Thyroid gland (tissue), 4 donors: ENCODE results near the gene DNMT3A. TPM values are rescaled to one million over a fixed set of nuclear protein-coding genes. Genes with fewer than 3 reads are reported as not detected.

Source experiments
- DNase-seq, 2 donors: peaks; one replicate each; pipeline ENCODE4 v3.0.0-alpha.2; 2019
- H3K27ac ChIP-seq, 3 donors: fragments of 200-600 bp; sonication (generic); 1 replicate in 2 of 3; 2 replicates in 1 of 3; pipeline ENCODE4 v1.5.1; 2016 to 2019; ENCODE audit warnings: mild to moderate bottlenecking in 1 of 3, moderate library complexity in 1 of 3
- H3K27me3 ChIP-seq: fragments of 200-600 bp; sonication (generic); one replicate; pipeline ENCODE4 v1.5.1; 2019
- H3K36me3 ChIP-seq, 2 donors: fragments of 200-600 bp; sonication (generic); one replicate each; pipeline ENCODE4 v1.5.1; 2016 to 2019
- H3K4me1 ChIP-seq, 2 donors: fragments of 200-600 bp; sonication (generic); one replicate each; pipeline ENCODE4 v1.5.1; 2017 to 2019
- H3K4me3 ChIP-seq, 3 donors: fragments of 200-600 bp; sonication (generic); replicated peaks in 1 of 3; 1 replicate in 2 of 3; 2 replicates in 1 of 3; pipeline ENCODE4 v1.5.1; 2016; ENCODE audit warnings: mild to moderate bottlenecking in 1 of 3
- H3K9me3 ChIP-seq: fragments of 200-600 bp; sonication (generic); one replicate; pipeline ENCODE4 v1.5.1; 2017
- POLR2A ChIP-seq, 2 donors: fragments of 450-650 bp; IDR thresholded peaks; one replicate each; pipeline ENCODE4 v1.6.1; 2017; ENCODE audit warnings: antibody characterized with exemption in 2 of 2, mild to moderate bottlenecking in 2 of 2, moderate library complexity in 1 of 2
- WGBS, 2 donors: methylation state at CpG; one replicate each; pipeline ENCODE4 v1.1.5; 2017; 5-methylcytosine and 5-hydroxymethylcytosine counted together
- intact Hi-C: fragments of 100-400 bp; cut with DNase I; formaldehyde crosslinking; loops from one replicate; pipeline ENCODE4 v1.15.1; 2023
- total RNA-seq, 4 donors: library from RNA; depleted of rRNA; stranded (reverse); fragments of >200 nt; gene quantifications; one replicate each; pipeline ENCODE4 v1.2.3, GENCODE V29; 2016
- TF ChIP-seq, protein P1 (sequence below), 6 experiments: fragments of 200-600 bp in 3 of 6; fragments of 450-650 bp in 3 of 6; sonication (generic) in 3 of 6; IDR thresholded peaks; one replicate each; pipeline ENCODE4 v1.5.1; 2016 to 2019; ENCODE audit warnings: antibody characterized with exemption in 6 of 6, mild to moderate bottlenecking in 2 of 6, inconsistent platforms in 1 of 6, moderate library complexity in 1 of 6

DNMT3A gene
- total RNA-seq, 4 donors from 2014 or later: 17.3 to 40.9 (median 18.8) TPM

DNA sequence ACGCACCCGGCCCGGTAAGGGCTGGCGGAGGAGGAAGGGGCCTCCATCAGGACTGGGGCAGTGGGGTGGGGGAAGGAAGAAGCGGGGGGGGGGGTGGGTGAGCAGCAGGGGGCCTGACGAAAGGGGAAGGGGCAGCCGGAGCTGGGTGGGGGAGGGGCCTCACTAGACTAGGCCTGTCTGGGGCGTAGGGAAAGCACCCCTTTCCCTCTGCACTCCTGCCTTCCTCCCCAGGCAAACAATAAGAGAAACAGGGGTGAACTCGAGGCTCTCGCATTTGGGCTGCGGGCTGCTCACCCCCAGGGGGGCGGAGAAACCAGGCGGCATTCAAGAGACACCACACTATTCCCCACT is 90.7 kb downstream of the DNMT3A start:
- Histone ChIP-seq H3K4me3 (no peak overlapping the region), H3K9me3 (no peaks in the 10 kb centered on the region), H3K27me3 (no peaks in the 10 kb centered on the region), H3K4me1 (peaks cover 12 to 18% of the 10 kb centered on the region in 2 donors), H3K36me3 (peaks cover 14 to 20% of the 10 kb centered on the region in 2 donors), H3K27ac (peak overlapping the region in 2 of 3 donors; percentile 86 to 91)
- intact Hi-C loops: loop anchor here (5.0 kb wide), 1 partner anchor 91 kb away; the partner anchor contains the start of gene DNMT3A
- WGBS, 2 donors: 49 to 51% methylated on average over 12 to 13 of the region's 13 CpGs
- DNase-seq: no peak
- TF ChIP-seq, protein P1, sequence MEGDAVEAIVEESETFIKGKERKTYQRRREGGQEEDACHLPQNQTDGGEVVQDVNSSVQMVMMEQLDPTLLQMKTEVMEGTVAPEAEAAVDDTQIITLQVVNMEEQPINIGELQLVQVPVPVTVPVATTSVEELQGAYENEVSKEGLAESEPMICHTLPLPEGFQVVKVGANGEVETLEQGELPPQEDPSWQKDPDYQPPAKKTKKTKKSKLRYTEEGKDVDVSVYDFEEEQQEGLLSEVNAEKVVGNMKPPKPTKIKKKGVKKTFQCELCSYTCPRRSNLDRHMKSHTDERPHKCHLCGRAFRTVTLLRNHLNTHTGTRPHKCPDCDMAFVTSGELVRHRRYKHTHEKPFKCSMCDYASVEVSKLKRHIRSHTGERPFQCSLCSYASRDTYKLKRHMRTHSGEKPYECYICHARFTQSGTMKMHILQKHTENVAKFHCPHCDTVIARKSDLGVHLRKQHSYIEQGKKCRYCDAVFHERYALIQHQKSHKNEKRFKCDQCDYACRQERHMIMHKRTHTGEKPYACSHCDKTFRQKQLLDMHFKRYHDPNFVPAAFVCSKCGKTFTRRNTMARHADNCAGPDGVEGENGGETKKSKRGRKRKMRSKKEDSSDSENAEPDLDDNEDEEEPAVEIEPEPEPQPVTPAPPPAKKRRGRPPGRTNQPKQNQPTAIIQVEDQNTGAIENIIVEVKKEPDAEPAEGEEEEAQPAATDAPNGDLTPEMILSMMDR (IDR thresholded peaks at IDR 0.05): no peak
- TF ChIP-seq POLR2A (IDR thresholded peaks at IDR 0.05): no peak

DNA sequence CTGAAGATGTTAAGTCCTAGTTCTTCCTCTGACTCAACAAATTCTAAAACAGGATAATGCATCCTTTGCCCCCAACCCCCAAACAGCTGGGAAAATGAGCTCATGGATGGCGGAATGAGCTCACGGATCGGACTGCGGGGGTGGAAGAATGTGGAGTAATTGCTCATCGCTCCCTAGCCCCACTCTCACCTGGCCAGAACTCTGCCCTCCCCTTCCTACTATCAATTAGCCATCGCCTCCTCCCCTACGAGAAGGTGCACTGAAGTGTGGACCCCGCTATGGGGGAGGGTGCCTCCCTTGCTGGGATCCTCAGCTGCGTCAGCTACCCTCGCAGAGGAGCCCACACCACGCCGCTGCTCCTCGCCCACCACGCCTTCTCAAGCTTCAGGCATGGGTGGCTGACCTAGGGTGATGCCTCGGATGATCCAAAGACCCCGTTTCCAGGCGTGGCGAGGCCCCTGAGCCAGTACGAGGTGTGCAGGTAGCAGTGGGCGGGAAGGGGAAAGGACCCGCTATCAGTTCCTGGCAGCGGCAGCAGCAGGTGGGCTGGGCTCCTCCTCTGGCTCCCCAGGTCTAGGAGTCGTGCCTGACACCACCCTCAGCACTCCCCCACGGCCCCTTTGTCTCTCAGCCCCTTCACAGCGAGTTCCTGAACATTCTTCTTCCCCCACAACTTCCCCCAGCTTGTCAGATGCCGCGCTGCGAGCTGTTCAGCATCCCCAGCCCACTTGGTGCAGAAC is 91.2 kb downstream of the DNMT3A start:
- Histone ChIP-seq H3K36me3 (peaks cover 19 to 25% of the 10 kb centered on the region in 2 donors), H3K27ac (no peak overlapping the region), H3K9me3 (no peaks in the 10 kb centered on the region), H3K4me3 (no peak overlapping the region), H3K4me1 (peaks cover 12 to 18% of the 10 kb centered on the region in 2 donors), H3K27me3 (no peaks in the 10 kb centered on the region)
- 86 to 88% methylated on average over 21 to 23 of the region's 28 CpGs for WGBS, 2 donors
- TF ChIP-seq, protein P1 (IDR thresholded peaks at IDR 0.05): no peak
- TF ChIP-seq POLR2A (IDR thresholded peaks at IDR 0.05): no peak
- DNase-seq: no peak
- intact Hi-C loops: loop anchor here (5.0 kb wide), 1 partner anchor 92 kb away; the partner anchor contains the start of gene DNMT3A

- peaks cover 26 to 32% of the 10 kb centered on the region in 2 donors for H3K36me3 ChIP-seq
- peaks cover 12 to 18% of the 10 kb centered on the region in 2 donors for H3K4me1 ChIP-seq
- no peaks in the 10 kb centered on the region for H3K27me3 ChIP-seq
- intact Hi-C loops: loop anchor here (5.0 kb wide), 1 partner anchor 93 kb away; the partner anchor contains the start of gene DNMT3A
- no peak overlapping the region for H3K4me3 ChIP-seq
- no peak for TF ChIP-seq POLR2A (IDR thresholded peaks at IDR 0.05)
- TF ChIP-seq, protein P1 (IDR thresholded peaks at IDR 0.05): no peak
- 90 to 96% methylated on average over 4 of the region's 4 CpGs for WGBS, 2 donors
- no peaks in the 10 kb centered on the region for H3K9me3 ChIP-seq
- DNase-seq: no peak
- H3K27ac ChIP-seq: no peak overlapping the region
Observed at GRCh38 chr2:25249785-25250184, 91.9 kb downstream of the DNMT3A start.

- Histone ChIP-seq H3K4me3 (no peak overlapping the region), H3K27ac (no peak overlapping the region), H3K27me3 (no peaks in the 10 kb centered on the region), H3K4me1 (peaks cover 12 to 13% of the 10 kb centered on the region in 2 donors), H3K36me3 (peaks cover 42 to 47% of the 10 kb centered on the region in 2 donors), H3K9me3 (no peaks in the 10 kb centered on the region)
- DNase-seq: no peak
- intact Hi-C loops: no loop called here
- 93 to 95% methylated on average over 20 of the region's 20 CpGs for WGBS, 2 donors
- TF ChIP-seq, protein P1 (IDR thresholded peaks at IDR 0.05): no peak
- no peak for TF ChIP-seq POLR2A (IDR thresholded peaks at IDR 0.05)
Observed at GRCh38 chr2:25247792-25248512, 93.8 kb downstream of the DNMT3A start.
